A172 (cell line): ENCODE results near the gene KCNJ4. TPM values are rescaled to one million over a fixed set of nuclear protein-coding genes. Genes with fewer than 3 reads are reported as not detected.
A peak's percentile ranks its signal among the peaks of the same experiment; 100 is the strongest.
"Not testable (repeated sequence)": the region's sequence is repeated elsewhere in the genome, so short reads cannot be mapped to it uniquely, and the experiment has no call there.

ENCODE experiments used
- DNase-seq: peaks from one replicate; pipeline ENCODE4 v3.0.0-alpha.2; 2015; ENCODE audit warnings: low spot score
- total RNA-seq: library from RNA; depleted of rRNA; stranded (reverse); fragments of >200 nt; shearing (Covaris generic); gene quantifications from 2 replicates; pipeline ENCODE4 v1.2.3, GENCODE V29; 2014

The KCNJ4 gene
- total RNA-seq, 1 experiment from 2014 or later: not detected

GRCh38 chr22:38413085-38414008 is 41.7 kb downstream of the KCNJ4 start:
- no peak for DNase-seq

- DNase-seq: no peak
Observed at GRCh38 chr22:38412435-38413084, 42.4 kb downstream of the KCNJ4 start.

- DNase-seq: no peak
Observed at GRCh38 chr22:38411016-38411415, 44.0 kb downstream of the KCNJ4 start.

GRCh38 chr22:38409916-38410315 is 45.1 kb downstream of the KCNJ4 start:
- not testable (repeated sequence) for DNase-seq

GRCh38 chr22:38406617-38407016 is 48.4 kb downstream of the KCNJ4 start:
- no peak for DNase-seq

- DNase-seq: no peak
Observed at GRCh38 chr22:38404419-38404818, 50.6 kb downstream of the KCNJ4 start.

GRCh38 chr22:38403812-38404211 is 51.2 kb downstream of the KCNJ4 start:
- DNase-seq: no peak

- no peak for DNase-seq
Observed at GRCh38 chr22:38402204-38402603, 52.8 kb downstream of the KCNJ4 start.

- DNase-seq: no peak
Observed at GRCh38 chr22:38401336-38402084, 53.5 kb downstream of the KCNJ4 start.

GRCh38 chr22:38400256-38400655 is 54.7 kb downstream of the KCNJ4 start:
- DNase-seq: not testable (repeated sequence)

GRCh38 chr22:38398609-38399461 is 56.2 kb downstream of the KCNJ4 start:
- peak; percentile 35 for DNase-seq

- peak; percentile 2 for DNase-seq
Observed at GRCh38 chr22:38398181-38398608, 56.8 kb downstream of the KCNJ4 start.

GRCh38 chr22:38397189-38398085 is 57.6 kb downstream of the KCNJ4 start:
- no peak for DNase-seq

GRCh38 chr22:38396440-38397069 is 58.4 kb downstream of the KCNJ4 start:
- not testable (repeated sequence) for DNase-seq

- not testable (repeated sequence) for DNase-seq
Observed at GRCh38 chr22:38395944-38396343, 59.1 kb downstream of the KCNJ4 start.

- not testable (repeated sequence) for DNase-seq
Observed at GRCh38 chr22:38394929-38395624, 59.9 kb downstream of the KCNJ4 start.

- DNase-seq: not testable (repeated sequence)
Observed at GRCh38 chr22:38389428-38389818, 65.6 kb downstream of the KCNJ4 start.

GRCh38 chr22:38388506-38389427 is 66.2 kb downstream of the KCNJ4 start:
- DNase-seq: not testable (repeated sequence)
